ENCODE data around the gene XPA. TPM values are rescaled to one million over a fixed set of nuclear protein-coding genes. Genes with fewer than 3 reads are reported as not detected.

XPA gene
- total RNA-seq, 1 donor from 2014 or later: 3.2 TPM

DNA sequence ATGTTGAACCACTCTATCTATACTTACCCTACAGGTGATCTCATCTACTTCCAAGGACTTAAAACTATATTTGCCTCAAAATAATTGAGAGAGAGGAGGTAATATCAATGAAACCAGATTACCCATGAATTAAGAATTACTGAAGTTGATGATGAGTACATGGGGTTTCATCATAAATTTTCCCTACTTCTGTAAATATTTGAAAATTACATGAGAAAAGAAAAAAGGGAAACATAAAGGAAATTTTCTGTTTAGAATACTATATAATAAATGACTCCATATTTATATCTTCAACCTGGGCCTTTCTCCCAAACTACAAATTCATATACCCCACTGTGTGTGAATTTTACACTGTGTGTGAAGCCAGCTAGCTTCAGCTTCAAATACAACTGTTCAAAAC lies 66.5 kb downstream of the XPA start:
- Histone ChIP-seq H3K4me3 (no peak overlapping the region), H3K9me3 (no peaks in the 10 kb centered on the region), H3K36me3 (peaks cover 0 to 4% of the 10 kb centered on the region in 2 donors), H3K27ac (no peak overlapping the region), H3K4me1 (peaks cover 4 to 14% of the 10 kb centered on the region in 2 donors), H3K27me3 (no peaks in the 10 kb centered on the region)
- intact Hi-C loops (cut with DNase I): loop anchor here (5.0 kb wide), 2 partner anchors 218 to 427 kb away; partner anchors contain the start of genes NANS and TDRD7
- DNase-seq (ENCODE audit: low spot score in 2 of 2): no peak
- TF ChIP-seq, protein P1, sequence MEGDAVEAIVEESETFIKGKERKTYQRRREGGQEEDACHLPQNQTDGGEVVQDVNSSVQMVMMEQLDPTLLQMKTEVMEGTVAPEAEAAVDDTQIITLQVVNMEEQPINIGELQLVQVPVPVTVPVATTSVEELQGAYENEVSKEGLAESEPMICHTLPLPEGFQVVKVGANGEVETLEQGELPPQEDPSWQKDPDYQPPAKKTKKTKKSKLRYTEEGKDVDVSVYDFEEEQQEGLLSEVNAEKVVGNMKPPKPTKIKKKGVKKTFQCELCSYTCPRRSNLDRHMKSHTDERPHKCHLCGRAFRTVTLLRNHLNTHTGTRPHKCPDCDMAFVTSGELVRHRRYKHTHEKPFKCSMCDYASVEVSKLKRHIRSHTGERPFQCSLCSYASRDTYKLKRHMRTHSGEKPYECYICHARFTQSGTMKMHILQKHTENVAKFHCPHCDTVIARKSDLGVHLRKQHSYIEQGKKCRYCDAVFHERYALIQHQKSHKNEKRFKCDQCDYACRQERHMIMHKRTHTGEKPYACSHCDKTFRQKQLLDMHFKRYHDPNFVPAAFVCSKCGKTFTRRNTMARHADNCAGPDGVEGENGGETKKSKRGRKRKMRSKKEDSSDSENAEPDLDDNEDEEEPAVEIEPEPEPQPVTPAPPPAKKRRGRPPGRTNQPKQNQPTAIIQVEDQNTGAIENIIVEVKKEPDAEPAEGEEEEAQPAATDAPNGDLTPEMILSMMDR (IDR thresholded peaks at IDR 0.05): no peak

- Histone ChIP-seq H3K27ac (no peak overlapping the region), H3K27me3 (no peaks in the 10 kb centered on the region), H3K9me3 (no peaks in the 10 kb centered on the region), H3K36me3 (peaks cover 0 to 16% of the 10 kb centered on the region in 2 donors), H3K4me1 (peaks cover 1 to 7% of the 10 kb centered on the region in 2 donors), H3K4me3 (no peak overlapping the region)
- intact Hi-C loops (cut with DNase I): no loop called here
- TF ChIP-seq, protein P1 (IDR thresholded peaks at IDR 0.05): no peak
- DNase-seq (ENCODE audit: low spot score in 2 of 2): no peak
Measured at GRCh38 chr9:97629156-97629555, 68.0 kb downstream of the XPA start.

DNA sequence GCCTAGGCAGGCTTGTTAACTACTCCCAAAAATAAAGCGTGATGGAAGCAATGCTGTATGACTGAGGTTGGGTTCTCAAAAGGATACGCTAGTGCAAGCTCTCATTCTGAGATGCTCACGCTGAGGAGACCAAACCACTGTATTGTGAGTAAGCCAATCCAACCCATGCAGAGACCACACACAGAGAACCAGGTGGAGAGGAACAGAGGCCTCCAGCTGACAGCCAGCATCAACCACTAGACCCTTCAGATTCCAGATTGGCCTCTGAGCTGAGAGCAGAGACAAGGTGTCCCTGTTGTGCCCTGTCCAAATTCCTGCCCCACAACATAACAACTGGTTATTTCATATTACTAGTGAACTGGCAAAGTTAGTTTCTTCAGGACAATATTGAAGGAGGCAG lies 68.5 kb downstream of the XPA start:
- DNase-seq (ENCODE audit: low spot score in 2 of 2): no peak
- TF ChIP-seq, protein P1 (IDR thresholded peaks at IDR 0.05): no peak
- Histone ChIP-seq H3K36me3 (peaks cover 3 to 19% of the 10 kb centered on the region in 2 donors), H3K27ac (no peak overlapping the region), H3K4me3 (no peak overlapping the region), H3K27me3 (no peaks in the 10 kb centered on the region), H3K9me3 (no peaks in the 10 kb centered on the region), H3K4me1 (peaks cover 0 to 7% of the 10 kb centered on the region in 2 donors)
- intact Hi-C loops (cut with DNase I): no loop called here

DNA sequence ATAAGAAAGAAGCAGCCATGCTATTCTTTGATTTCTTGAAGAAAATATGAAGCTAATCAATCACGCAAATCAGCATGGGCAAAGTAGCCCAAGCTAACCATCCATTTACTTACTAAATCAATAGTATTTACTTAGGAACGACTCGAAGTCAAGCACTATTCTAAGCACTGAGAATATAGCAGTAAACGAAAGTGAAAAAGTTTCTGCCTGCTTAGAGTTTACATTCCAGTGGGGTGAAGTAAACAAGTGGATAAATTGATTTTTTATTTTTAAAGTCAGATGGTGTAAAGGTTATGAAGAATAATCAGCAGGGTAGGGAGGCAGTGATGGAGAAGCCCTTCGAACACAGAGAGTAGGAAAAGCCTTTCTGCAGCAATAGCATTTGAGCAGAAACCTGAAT lies 69.5 kb downstream of the XPA start:
- DNase-seq (ENCODE audit: low spot score in 2 of 2): no peak
- H3K9me3 ChIP-seq: no peaks in the 10 kb centered on the region
- intact Hi-C loops (cut with DNase I): no loop called here
- H3K4me1 ChIP-seq: peaks cover 0 to 7% of the 10 kb centered on the region in 2 donors
- TF ChIP-seq, protein P1 (IDR thresholded peaks at IDR 0.05): no peak
- no peak overlapping the region for H3K4me3 ChIP-seq
- H3K27ac ChIP-seq: no peak overlapping the region
- peaks cover 8 to 29% of the 10 kb centered on the region in 2 donors for H3K36me3 ChIP-seq
- H3K27me3 ChIP-seq: no peaks in the 10 kb centered on the region

DNA sequence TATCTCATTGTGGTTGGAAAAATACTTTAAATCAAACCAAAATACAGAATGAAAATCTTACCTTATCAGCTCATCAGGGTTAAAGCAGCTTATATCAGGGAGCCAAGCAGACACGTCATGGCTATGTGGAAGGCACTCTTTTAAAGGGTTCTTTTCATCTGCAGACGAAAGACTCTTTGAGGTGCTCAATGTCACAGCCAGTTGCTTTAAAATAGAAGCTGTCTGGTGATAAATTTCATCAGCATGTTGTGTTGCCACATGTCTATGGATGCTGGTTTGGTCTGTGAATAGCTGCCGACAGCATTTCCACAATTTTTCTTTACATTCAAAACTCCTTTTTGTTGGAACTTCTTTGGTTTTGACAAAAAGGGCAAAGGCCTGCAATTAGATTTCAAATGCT lies 71.5 kb downstream of the XPA start:
- Histone ChIP-seq H3K27ac (no peak overlapping the region), H3K9me3 (no peaks in the 10 kb centered on the region), H3K4me3 (no peak overlapping the region), H3K4me1 (no peaks in the 10 kb centered on the region), H3K36me3 (peaks cover 8 to 41% of the 10 kb centered on the region in 2 donors), H3K27me3 (no peaks in the 10 kb centered on the region)
- no peak for DNase-seq (ENCODE audit: low spot score in 2 of 2)
- TF ChIP-seq, protein P1 (IDR thresholded peaks at IDR 0.05): no peak
- intact Hi-C loops (cut with DNase I): no loop called here

Other genes starting within 250 kb of the XPA start
- 17.1 TPM for gene TMOD1, start 195.7 kb downstream of the XPA start, total RNA-seq
- gene TSTD2, start 64.0 kb downstream of the XPA start, total RNA-seq: 1.4 TPM
- gene NCBP1, start 63.5 kb downstream of the XPA start, total RNA-seq: 5.1 TPM
- gene FOXE1, start 155.9 kb upstream of the XPA start, total RNA-seq: not detected
- 24.8 TPM for gene TRMO, start 225.2 kb upstream of the XPA start, total RNA-seq
- gene HEMGN, start 240.8 kb upstream of the XPA start, total RNA-seq: not detected